B cell (primary cell): Measurements from ENCODE around the gene NYAP2. TPM values are rescaled to one million over a fixed set of nuclear protein-coding genes. Genes with fewer than 3 reads are reported as not detected.

Experiments
- ATAC-seq: fragments of 200-7000 bp; cut with Tn5 transposase; one replicate; pipeline ENCODE4 v1.10.0; 2021; ENCODE audit warnings: low read depth, mild to moderate bottlenecking, moderate number of reproducible peaks, moderate library complexity
- CTCF ChIA-PET: fragments of 350-600 bp; sonication (Branson Sonifier 250); formaldehyde crosslinking; loops from one replicate; lab custom pipeline; 2021; ENCODE audit warnings: antibody characterized with exemption, inconsistent platforms; lab: Charles Lee
- POLR2A ChIA-PET: fragments of 350-600 bp; sonication (Branson Sonifier 250); formaldehyde crosslinking; loops from one replicate; lab custom pipeline; 2021; ENCODE audit warnings: antibody characterized with exemption; lab: Charles Lee
- DNase-seq: peaks from one replicate; pipeline ENCODE4 v3.0.0; 2013
- H2AFZ ChIP-seq: 2 replicates; pipeline ENCODE4 v1.6.1; 2012; ENCODE audit warnings: mild to moderate bottlenecking, low read depth, low read length; ENCODE audit not compliant: insufficient read depth, poor library complexity, severe bottlenecking
- H3K27ac ChIP-seq, 2 donors: 1 replicate in 1 of 2; 2 replicates in 1 of 2; pipeline ENCODE4 v1.5.1; 2012 to 2013; ENCODE audit warnings: low read length in 2 of 2, mild to moderate bottlenecking in 2 of 2, moderate library complexity in 1 of 2
- H3K27me3 ChIP-seq, 4 experiments: fragments of 200-600 bp in 1 of 4; sonication (generic) in 1 of 4; replicated peaks in 1 of 4; 1 replicate in 2 of 4; 2 replicates in 2 of 4; pipeline versions ENCODE4 v1.6.1 to v1.7.0; 2013 to 2016; ENCODE audit warnings: low read length in 3 of 4, mild to moderate bottlenecking in 2 of 4, mixed read lengths in 1 of 4, moderate library complexity in 1 of 4; ENCODE audit not compliant: insufficient read depth in 4 of 4, control insufficient read depth in 3 of 4; ENCODE audit errors: control extremely low read depth in 1 of 4
- H3K36me3 ChIP-seq, 2 experiments: replicated peaks in 1 of 2; 1 replicate in 1 of 2; 2 replicates in 1 of 2; pipeline versions ENCODE4 v1.6.1 to v1.7.1; 2013; ENCODE audit warnings: low read length in 1 of 2; ENCODE audit not compliant: insufficient read depth in 2 of 2, control insufficient read depth in 1 of 2; ENCODE audit errors: control extremely low read depth in 1 of 2, extremely low read depth in 1 of 2
- H3K4me1 ChIP-seq, 2 donors: fragments of 200-600 bp in 1 of 2; sonication (generic) in 1 of 2; 1 replicate in 1 of 2; 2 replicates in 1 of 2; pipeline versions ENCODE4 v1.5.1 to v1.6.1; 2013 to 2017; ENCODE audit warnings: low read length in 2 of 2; ENCODE audit not compliant: control insufficient read depth in 2 of 2, insufficient read depth in 2 of 2
- H3K4me2 ChIP-seq: replicated peaks from 2 replicates; pipeline ENCODE3; 2012; ENCODE audit warnings: mild to moderate bottlenecking, low read depth, low read length; ENCODE audit not compliant: poor library complexity, severe bottlenecking
- H3K4me3 ChIP-seq, 5 experiments: fragments of 200-600 bp in 1 of 5; sonication (generic) in 1 of 5; 1 replicate in 3 of 5; 2 replicates in 2 of 5; pipeline versions ENCODE4 v1.5.1 to v1.7.0; 2011 to 2016; ENCODE audit warnings: low read length in 4 of 5, mild to moderate bottlenecking in 4 of 5, low read depth in 2 of 5, control low read depth in 1 of 5, moderate library complexity in 1 of 5; ENCODE audit not compliant: insufficient read depth in 1 of 5; ENCODE audit errors: control extremely low read depth in 1 of 5, extremely low read depth in 1 of 5
- H3K79me2 ChIP-seq: fragments of 200-600 bp; sonication (generic); one replicate; pipeline ENCODE4 v1.6.0; 2016; ENCODE audit warnings: low read length; ENCODE audit not compliant: control insufficient read depth, insufficient read depth
- H3K9ac ChIP-seq: fragments of 200-600 bp; sonication (generic); 2 replicates; pipeline ENCODE4 v1.6.1; 2017; ENCODE audit warnings: mild to moderate bottlenecking, low read length, moderate library complexity
- H3K9me3 ChIP-seq, 3 donors: one replicate each; pipeline versions ENCODE4 v1.6.1 to v1.7.1; 2013; ENCODE audit warnings: low read length in 2 of 3; ENCODE audit not compliant: control insufficient read depth in 2 of 3, insufficient read depth in 1 of 3; ENCODE audit errors: control extremely low read depth in 1 of 3
- H4K20me1 ChIP-seq: 2 replicates; pipeline ENCODE4 v1.6.0; 2012; ENCODE audit warnings: mild to moderate bottlenecking, low read length; ENCODE audit not compliant: insufficient read depth, control insufficient read depth, poor library complexity, severe bottlenecking
- H3K27ac Mint-ChIP-seq: one replicate; pipeline ENCODE4 v1.8.0; 2021; ENCODE audit warnings: mixed read lengths
- H3K27me3 Mint-ChIP-seq: one replicate; pipeline ENCODE4 v1.8.0; 2021; ENCODE audit warnings: mixed read lengths
- H3K4me1 Mint-ChIP-seq: one replicate; pipeline ENCODE4 v1.8.0; 2021; ENCODE audit warnings: mixed read lengths
- H3K4me3 Mint-ChIP-seq: one replicate; pipeline ENCODE4 v1.8.0; 2021; ENCODE audit warnings: mixed read lengths
- H3K9me3 Mint-ChIP-seq: one replicate; pipeline ENCODE4 v1.8.0; 2022; ENCODE audit warnings: mixed read lengths; ENCODE audit not compliant: insufficient read depth
- CTCF ChIP-seq: fragments of 200-600 bp; IDR thresholded peaks from one replicate; pipeline ENCODE4 v1.8.0; 2022; ENCODE audit warnings: antibody characterized with exemption, mild to moderate bottlenecking
- EZH2 ChIP-seq: IDR thresholded peaks from 2 replicates; pipeline ENCODE4 v1.6.1; 2012; ENCODE audit warnings: borderline replicate concordance, low read depth, mild to moderate bottlenecking, moderate library complexity, low read length; ENCODE audit not compliant: insufficient read depth, poor library complexity, severe bottlenecking
- WGBS: methylation state at CpG from one replicate; pipeline ENCODE4 v1.1.5; 2013; ENCODE audit warnings: missing lambda C conversion rate; ENCODE audit not compliant: insufficient coverage; 5-methylcytosine and 5-hydroxymethylcytosine counted together
- intact Hi-C: fragments of 100-400 bp; cut with micrococcal nuclease; formaldehyde crosslinking; loops from one replicate; pipeline ENCODE4 v1.10.0; 2022
- polyA plus RNA-seq: library from polyadenylated mRNA; depleted of rRNA; stranded (reverse); fragments of >200 nt; gene quantifications from 2 replicates; pipeline ENCODE4 v1.2.3, GENCODE V29; 2012
- total RNA-seq, 2 donors: library from RNA; stranded (reverse); fragments of 120-200 nt in 1 of 2; gene quantifications; 1 replicate in 1 of 2; 2 replicates in 1 of 2; pipeline versions ENCODE4 v1.2.3 to v1.2.4, GENCODE V29; 2013 to 2022

The NYAP2 gene
- total and polyA plus RNA-seq, 2 donors (not counting 1 experiment from before 2014, with no cell fraction given), result 0.12 to 0.17 TPM

GRCh38 chr2:225615514-225615913, 216.0 kb downstream of the NYAP2 start:
- no peak overlapping the region for H3K4me3 ChIP-seq
- no peak overlapping the region for H3K27ac ChIP-seq
- Mint-ChIP-seq H3K27ac (no peak overlapping the region), H3K4me3 (no peak overlapping the region), H3K9me3 (no peaks in the 10 kb centered on the region), H3K4me1 (no peaks in the 10 kb centered on the region), H3K27me3 (peaks cover 6% of the 10 kb centered on the region)
- no CpG with 5 or more reads among the region's 3 CpGs for WGBS
- no peaks in the 10 kb centered on the region for H3K9me3 ChIP-seq
- H3K4me2 ChIP-seq, result no peak overlapping the region
- no peaks in the 10 kb centered on the region for H3K27me3 ChIP-seq
- ChIA-PET POLR2A (no interaction called here), CTCF (no interaction called here)
- H4K20me1 ChIP-seq, result no peaks in the 10 kb centered on the region
- H3K36me3 ChIP-seq, result no peaks in the 10 kb centered on the region
- DNase-seq (no peak), ATAC-seq (no peak)
- intact Hi-C loops, result no loop called here
- H3K4me1 ChIP-seq, result no peaks in the 10 kb centered on the region
- H2AFZ ChIP-seq, result no peak overlapping the region
- H3K79me2 ChIP-seq, result no peaks in the 10 kb centered on the region
- H3K9ac ChIP-seq, result no peak overlapping the region
- TF ChIP-seq EZH2, result no peak
- TF ChIP-seq CTCF, result no peak

GRCh38 chr2:225616372-225616771, 216.9 kb downstream of the NYAP2 start:
- POLR2A ChIA-PET, result no interaction called here
- no peak overlapping the region for H3K4me3 Mint-ChIP-seq
- Histone ChIP-seq H3K9me3 (no peaks in the 10 kb centered on the region), H3K27me3 (no peaks in the 10 kb centered on the region), H3K4me1 (no peaks in the 10 kb centered on the region), H3K9ac (no peak overlapping the region), H3K79me2 (no peaks in the 10 kb centered on the region), H3K36me3 (no peaks in the 10 kb centered on the region), H2AFZ (no peak overlapping the region), H4K20me1 (no peaks in the 10 kb centered on the region), H3K4me3 (no peak overlapping the region), H3K4me2 (no peak overlapping the region), H3K27ac (no peak overlapping the region)
- H3K9me3 Mint-ChIP-seq, result no peaks in the 10 kb centered on the region
- WGBS, result no CpG with 5 or more reads among the region's 4 CpGs
- intact Hi-C loops, result no loop called here
- no peak for TF ChIP-seq EZH2
- no peak for TF ChIP-seq CTCF
- ATAC-seq (no peak), DNase-seq (no peak)
- CTCF ChIA-PET, result no interaction called here
- H3K27ac Mint-ChIP-seq, result no peak overlapping the region
- H3K27me3 Mint-ChIP-seq, result peaks cover 3% of the 10 kb centered on the region
- no peaks in the 10 kb centered on the region for H3K4me1 Mint-ChIP-seq
